Neural cell (in vitro differentiated cells): ENCODE results near the gene LAG3.

Experiments
- CTCF ChIP-seq: fragments of 450-650 bp; IDR thresholded peaks from 2 replicates; pipeline ENCODE4 v1.5.1; 2014; ENCODE audit warnings: antibody characterized with exemption, mild to moderate bottlenecking, moderate library complexity; ENCODE audit not compliant: poor library complexity, severe bottlenecking
- EP300 ChIP-seq: fragments of 450-650 bp; conservative IDR thresholded peaks from 2 replicates; pipeline ENCODE4 v1.6.1; 2014; ENCODE audit warnings: antibody characterized with exemption, mild to moderate bottlenecking, moderate library complexity; ENCODE audit not compliant: poor library complexity, severe bottlenecking
- EZH2 ChIP-seq: fragments of 200-600, 300-800 bp; shearing (Covaris generic), sonication (generic); IDR thresholded peaks from 2 replicates; pipeline ENCODE4 v1.6.1; 2014; ENCODE audit warnings: antibody characterized with exemption, low read length, borderline replicate concordance, mild to moderate bottlenecking; ENCODE audit not compliant: insufficient read depth, poor library complexity, severe bottlenecking
- MXI1 ChIP-seq: fragments of 450-650 bp; conservative IDR thresholded peaks from 2 replicates; pipeline ENCODE4 v1.6.1; 2014; ENCODE audit warnings: antibody characterized with exemption, mild to moderate bottlenecking; ENCODE audit not compliant: poor library complexity, severe bottlenecking
- POLR2AphosphoS5 ChIP-seq: IDR thresholded peaks from 2 replicates; pipeline ENCODE4 v1.6.1; 2012
- RAD21 ChIP-seq: fragments of 450-650 bp; conservative IDR thresholded peaks from 2 replicates; pipeline ENCODE4 v1.6.1; 2014; ENCODE audit warnings: antibody characterized with exemption, mild to moderate bottlenecking, moderate library complexity
- REST ChIP-seq: IDR thresholded peaks from 2 replicates; pipeline ENCODE4 v1.6.1; 2012; ENCODE audit warnings: borderline replicate concordance
- SMC3 ChIP-seq: fragments of 450-650 bp; conservative IDR thresholded peaks from 2 replicates; pipeline ENCODE4 v1.6.1; 2014; ENCODE audit warnings: antibody characterized with exemption, mild to moderate bottlenecking, moderate library complexity; ENCODE audit not compliant: poor library complexity
- TAF1 ChIP-seq: IDR thresholded peaks from 2 replicates; pipeline ENCODE4 v1.6.1; 2012; ENCODE audit warnings: low read depth

- TF ChIP-seq CTCF = no peak
- TF ChIP-seq EP300 = no peak
- no peak for TF ChIP-seq POLR2AphosphoS5
- no peak for TF ChIP-seq RAD21
- no peak for TF ChIP-seq TAF1
- no peak for TF ChIP-seq SMC3
- TF ChIP-seq EZH2 = no peak
- no peak for TF ChIP-seq MXI1
- TF ChIP-seq REST = no peak
Measured at GRCh38 chr12:6759741-6760140, 12.6 kb upstream of the LAG3 start.
